Gastrocnemius medialis (tissue), 4 donors: Measurements from ENCODE around the gene DGKZ.

Experiments
- CTCF ChIP-seq, 5 experiments: fragments of 450-650 bp in 3 of 5; fragments of 200-600 bp in 2 of 5; sonication (generic) in 2 of 5; IDR thresholded peaks in 4 of 5; conservative IDR thresholded peaks in 1 of 5; 1 replicate in 4 of 5; 2 replicates in 1 of 5; pipeline ENCODE4 v1.5.1; 2016 to 2019; ENCODE audit warnings: antibody characterized with exemption in 5 of 5, mild to moderate bottlenecking in 3 of 5, moderate library complexity in 3 of 5
- POLR2A ChIP-seq, 2 donors: fragments of 450-650 bp; IDR thresholded peaks; one replicate each; pipeline ENCODE4 v1.6.1; 2017; ENCODE audit warnings: antibody characterized with exemption in 2 of 2, mild to moderate bottlenecking in 2 of 2, moderate library complexity in 2 of 2

DNA sequence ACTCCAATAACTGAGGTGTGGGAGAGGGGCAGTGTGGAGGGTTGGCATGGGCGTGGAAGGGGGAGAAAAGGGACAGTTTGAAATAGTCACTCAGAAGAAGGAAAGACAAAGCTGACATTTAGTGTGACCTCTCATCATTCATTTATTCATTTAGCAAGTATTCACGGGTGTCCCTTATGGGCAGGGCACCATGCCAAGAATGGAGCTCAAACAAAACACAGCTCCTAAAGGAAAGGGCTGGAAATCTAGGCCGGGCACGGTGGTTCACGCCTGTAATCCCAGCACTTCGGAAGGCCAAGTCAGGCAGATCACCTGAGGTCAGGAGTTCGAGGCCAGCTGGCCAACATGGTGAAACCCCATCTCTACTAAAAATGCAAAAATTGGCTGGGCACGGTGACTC is 19.4 kb upstream of the DGKZ start:
- no peak for TF ChIP-seq CTCF (IDR thresholded peaks at IDR 0.05 in 4 of 5, conservative IDR thresholded peaks at IDR 0.05 in 1 of 5)
- TF ChIP-seq POLR2A (IDR thresholded peaks at IDR 0.05) = no peak
